Measurements from ENCODE around the gene IPO4. TPM values are rescaled to one million over a fixed set of nuclear protein-coding genes. Genes with fewer than 3 reads are reported as not detected.

The IPO4 gene
- total and polyA plus RNA-seq, 2 of the 13 experiments (the other 11 are each of a cell fraction or from before 2014, with no cell fraction given), result 39.0 to 179 TPM

- peak; percentile 97 for TF ChIP-seq ZBTB46 (CRISPR knock-in tag; IDR thresholded peaks at IDR 0.05; ENCODE audit: borderline replicate concordance)
- no peak for TF ChIP-seq TCF7 (IDR thresholded peaks at IDR 0.05; ENCODE audit: low read depth)
- peak; percentile 80 for TF ChIP-seq ZNF263 (CRISPR knock-in tag; IDR thresholded peaks at IDR 0.05)
- no peak; the same call in none of the 2 replicates for TF ChIP-seq HDAC6 (IDR thresholded peaks at IDR 0.05; ENCODE audit: low read depth, low read length)
- TF ChIP-seq PBX2 (CRISPR knock-in tag; IDR thresholded peaks at IDR 0.05), result peak; percentile 48
- TF ChIP-seq ZBTB38 (CRISPR knock-in tag; IDR thresholded peaks at IDR 0.05), result peak; percentile 81
- peak; percentile 97; the same call in 1 of the 2 replicates for TF ChIP-seq SMYD3 (CRISPR knock-in tag; IDR thresholded peaks at IDR 0.05)
- no peak; the same call in 1 of the 2 replicates for TF ChIP-seq HNF4A (CRISPR knock-in tag; IDR thresholded peaks at IDR 0.05)
- peak; percentile 73; the same call in 2 of the 3 replicates for TF ChIP-seq MXI1 (IDR thresholded peaks at IDR 0.05; ENCODE audit: borderline replicate concordance, low read depth, low read length)
- TF ChIP-seq ZNF501 (CRISPR knock-in tag; IDR thresholded peaks at IDR 0.05), result peak; percentile 100
- TF ChIP-seq WIZ (CRISPR knock-in tag; IDR thresholded peaks at IDR 0.05), result peak; percentile 98; the same call in 1 of the 2 replicates
- peak; percentile 59 for TF ChIP-seq ZNF740 (CRISPR knock-in tag; IDR thresholded peaks at IDR 0.05)
- TF ChIP-seq ZNF367 (CRISPR knock-in tag; IDR thresholded peaks at IDR 0.05; ENCODE audit: borderline replicate concordance), result peak; percentile 73
- peak; percentile 78 for TF ChIP-seq FOXO1 (CRISPR knock-in tag; IDR thresholded peaks at IDR 0.05)
- no peak for TF ChIP-seq ZNF75D (CRISPR knock-in tag; IDR thresholded peaks at IDR 0.05; ENCODE audit: borderline replicate concordance)
- no peak for TF ChIP-seq MATR3 (CRISPR knock-in tag; IDR thresholded peaks at IDR 0.05)
- peak; percentile 97 for TF ChIP-seq SALL2 (CRISPR knock-in tag; IDR thresholded peaks at IDR 0.05)
- peak; percentile 98 for TF ChIP-seq BRCA1 (CRISPR knock-in tag; IDR thresholded peaks at IDR 0.05)
- peak; percentile 56 for TF ChIP-seq HIC2 (CRISPR knock-in tag; IDR thresholded peaks at IDR 0.05; ENCODE audit: low read depth)
- peak; percentile 94 for TF ChIP-seq ZNF331 (CRISPR knock-in tag; IDR thresholded peaks at IDR 0.05)
- TF ChIP-seq ZNF280B (CRISPR knock-in tag; IDR thresholded peaks at IDR 0.05; ENCODE audit: borderline replicate concordance), result peak; percentile 97
- TF ChIP-seq HNRNPUL1 (IDR thresholded peaks at IDR 0.05; ENCODE audit: low read depth, low read length), result peak; percentile 88
Measured at GRCh38 chr14:24195186-24196070, 6.8 kb upstream of the IPO4 start, which contains the start of gene TM9SF1 (continued).

All from HepG2 (cell line).